Amniotic stem cell (primary cell): ENCODE measurements around the gene ALPL.

Experiments
- DNase-seq: peaks from one replicate; lab custom pipeline; 2025; lab: John Stamatoyannopoulos, UW

ALPL gene

GRCh38 chr1:21618561-21619374, 109.5 kb downstream of the ALPL start:
- DNase-seq = no peak

GRCh38 chr1:21619375-21619947, 110.2 kb downstream of the ALPL start:
- no peak for DNase-seq

GRCh38 chr1:21620011-21620410, 110.8 kb downstream of the ALPL start:
- DNase-seq = no peak

GRCh38 chr1:21620496-21620895, 111.3 kb downstream of the ALPL start:
- DNase-seq = no peak

- no peak for DNase-seq
Measured at GRCh38 chr1:21621051-21621450, 111.8 kb downstream of the ALPL start.

GRCh38 chr1:21621761-21622436, 112.7 kb downstream of the ALPL start:
- DNase-seq = no peak

- no peak for DNase-seq
Measured at GRCh38 chr1:21622466-21623315, 113.5 kb downstream of the ALPL start.

- no peak for DNase-seq
Measured at GRCh38 chr1:21623410-21623961, 114.3 kb downstream of the ALPL start.

- DNase-seq = no peak
Measured at GRCh38 chr1:21624571-21625389, 115.6 kb downstream of the ALPL start.

- DNase-seq = no peak
Measured at GRCh38 chr1:21625390-21626190, 116.4 kb downstream of the ALPL start.

- no peak for DNase-seq
Measured at GRCh38 chr1:21626921-21627339, 117.7 kb downstream of the ALPL start.
